ENCODE measurements around the gene PVALEF.

The PVALEF gene

GRCh38 chr17:81186203-81186602 is 20.9 kb downstream of the PVALEF start:
- DNase-seq (ENCODE audit: low spot score), result no peak
- in situ Hi-C loops (cut with MboI; ENCODE audit: low sequenced_read_pairs, unreplicated experiment), result no loop called here
- no peak for TF ChIP-seq CTCF (IDR thresholded peaks at IDR 0.05; ENCODE audit: borderline replicate concordance, control extremely low read depth, extremely low read depth, insufficient read depth, missing control alignments)

GRCh38 chr17:81187120-81187519 is 21.8 kb downstream of the PVALEF start:
- in situ Hi-C loops (cut with MboI; ENCODE audit: low sequenced_read_pairs, unreplicated experiment), result no loop called here
- no peak for TF ChIP-seq CTCF (IDR thresholded peaks at IDR 0.05; ENCODE audit: borderline replicate concordance, control extremely low read depth, extremely low read depth, insufficient read depth, missing control alignments)
- DNase-seq (ENCODE audit: low spot score), result no peak

- in situ Hi-C loops (cut with MboI; ENCODE audit: low sequenced_read_pairs, unreplicated experiment), result no loop called here
- no peak for TF ChIP-seq CTCF (IDR thresholded peaks at IDR 0.05; ENCODE audit: borderline replicate concordance, control extremely low read depth, extremely low read depth, insufficient read depth, missing control alignments)
- DNase-seq (ENCODE audit: low spot score), result no peak
Observed at GRCh38 chr17:81187586-81188490, 22.5 kb downstream of the PVALEF start.

GRCh38 chr17:81188491-81188840 is 23.2 kb downstream of the PVALEF start:
- TF ChIP-seq CTCF (IDR thresholded peaks at IDR 0.05; ENCODE audit: borderline replicate concordance, control extremely low read depth, extremely low read depth, insufficient read depth, missing control alignments), result no peak
- in situ Hi-C loops (cut with MboI; ENCODE audit: low sequenced_read_pairs, unreplicated experiment), result no loop called here
- no peak for DNase-seq (ENCODE audit: low spot score)

GRCh38 chr17:81189016-81189415 is 23.7 kb downstream of the PVALEF start:
- in situ Hi-C loops (cut with MboI; ENCODE audit: low sequenced_read_pairs, unreplicated experiment), result no loop called here
- no peak for DNase-seq (ENCODE audit: low spot score)
- no peak for TF ChIP-seq CTCF (IDR thresholded peaks at IDR 0.05; ENCODE audit: borderline replicate concordance, control extremely low read depth, extremely low read depth, insufficient read depth, missing control alignments)

GRCh38 chr17:81189670-81190530 is 24.6 kb downstream of the PVALEF start:
- no peak for DNase-seq (ENCODE audit: low spot score)
- in situ Hi-C loops (cut with MboI; ENCODE audit: low sequenced_read_pairs, unreplicated experiment), result no loop called here
- TF ChIP-seq CTCF (IDR thresholded peaks at IDR 0.05; ENCODE audit: borderline replicate concordance, control extremely low read depth, extremely low read depth, insufficient read depth, missing control alignments), result no peak
